Breast epithelium (tissue), 4 donors: ENCODE results near the gene MVB12B. TPM values are rescaled to one million over a fixed set of nuclear protein-coding genes. Genes with fewer than 3 reads are reported as not detected.

Experiments
- DNase-seq, 2 donors: peaks; one replicate each; pipeline ENCODE4 v3.0.0-alpha.2; 2019; ENCODE audit warnings: low spot score in 2 of 2
- H3K27ac ChIP-seq, 2 donors: fragments of 200-600 bp; sonication (generic) in 1 of 2; one replicate each; pipeline ENCODE4 v1.5.1; 2016 to 2019; ENCODE audit warnings: mild to moderate bottlenecking in 1 of 2
- H3K27me3 ChIP-seq, 2 donors: fragments of 200-600 bp; sonication (generic) in 1 of 2; one replicate each; pipeline versions ENCODE4 v1.5.1 to v1.6.0; 2017 to 2019; ENCODE audit warnings: control low read depth in 1 of 2, mild to moderate bottlenecking in 1 of 2
- H3K36me3 ChIP-seq: fragments of 200-600 bp; one replicate; pipeline ENCODE4 v1.5.1; 2019
- H3K4me1 ChIP-seq, 2 donors: fragments of 200-600 bp; sonication (generic); one replicate each; pipeline ENCODE4 v1.5.1; 2016 to 2019; ENCODE audit warnings: control low read depth in 1 of 2
- H3K4me3 ChIP-seq, 3 donors: fragments of 200-600 bp; sonication (generic); 1 replicate in 2 of 3; 2 replicates in 1 of 3; pipeline ENCODE4 v1.5.1; 2016 to 2019; ENCODE audit warnings: mild to moderate bottlenecking in 3 of 3, moderate library complexity in 2 of 3
- H3K9me3 ChIP-seq, 2 donors: fragments of 200-600 bp; sonication (generic) in 1 of 2; one replicate each; pipeline ENCODE4 v1.5.1; 2016 to 2019; ENCODE audit warnings: control low read depth in 1 of 2
- POLR2A ChIP-seq: fragments of 450-650 bp; IDR thresholded peaks from one replicate; pipeline ENCODE4 v1.6.1; 2016; ENCODE audit warnings: antibody characterized with exemption, mild to moderate bottlenecking, moderate library complexity
- POLR2AphosphoS5 ChIP-seq, 3 donors: sonication (generic); formaldehyde crosslinking; IDR thresholded peaks; one replicate each; pipeline ENCODE4 v1.6.1; 2017; ENCODE audit warnings: antibody characterized with exemption in 3 of 3
- intact Hi-C: fragments of 100-400 bp; cut with DNase I; formaldehyde crosslinking; loops from one replicate; pipeline ENCODE4 v1.15.1; 2023; ENCODE audit warnings: low total_unique reads
- total RNA-seq, 3 donors: library from RNA; depleted of rRNA; stranded (reverse); fragments of >200 nt; gene quantifications; one replicate each; pipeline ENCODE4 v1.1.0, GENCODE V29; 2016
- TF ChIP-seq, protein P1 (sequence below), 3 donors: fragments of 450-650 bp; IDR thresholded peaks; one replicate each; pipeline ENCODE4 v1.5.1; 2016 to 2017; ENCODE audit warnings: antibody characterized with exemption in 3 of 3, mild to moderate bottlenecking in 3 of 3, moderate library complexity in 3 of 3

Gene MVB12B
- total RNA-seq, 3 donors from 2014 or later, result 8.2 to 12.6 (median 9.9) TPM

DNA sequence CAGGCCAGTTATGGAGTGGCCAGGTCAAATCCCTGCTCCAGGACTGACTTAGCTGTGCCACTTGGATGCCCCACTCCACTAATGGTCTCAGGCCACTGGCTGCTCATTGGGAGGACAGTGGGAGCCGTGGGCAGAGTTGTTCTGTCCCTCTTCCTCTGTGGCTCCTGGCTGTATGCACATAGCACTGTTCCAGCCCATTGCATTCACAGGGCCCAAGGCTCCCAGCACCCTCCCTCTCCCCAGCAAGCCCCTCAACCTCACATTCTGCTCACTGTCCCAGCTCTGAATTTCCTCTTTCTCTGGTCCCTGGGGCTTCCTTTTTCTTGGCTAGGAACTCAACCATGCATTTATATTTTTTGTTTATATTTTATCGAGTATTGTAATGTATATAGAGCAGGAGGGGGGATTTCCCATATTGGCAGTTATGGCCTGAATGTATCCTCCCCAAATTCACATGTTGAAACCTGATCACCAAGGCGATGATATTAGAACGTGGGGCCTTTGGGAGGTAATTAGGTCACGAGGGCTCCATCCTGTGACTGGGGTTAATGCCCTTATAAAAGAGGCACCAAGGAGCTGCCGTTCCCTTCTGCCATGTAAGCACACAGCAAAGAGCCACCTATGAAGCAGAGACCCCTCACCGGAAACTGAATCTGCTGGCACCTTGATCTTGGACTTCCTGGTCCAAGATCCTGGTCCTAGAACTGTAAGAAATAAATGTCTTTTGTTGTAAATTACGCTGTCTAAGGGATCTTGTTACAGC lies 17.0 kb upstream of the MVB12B start:
- H3K4me1 ChIP-seq, result no peaks in the 10 kb centered on the region
- no peaks in the 10 kb centered on the region for H3K27me3 ChIP-seq
- DNase-seq, result no peak
- no peak overlapping the region for H3K4me3 ChIP-seq
- intact Hi-C loops, result loop anchor here (10.0 kb wide), 1 partner anchor 85 kb away; no protein-coding TSS in a partner anchor
- H3K27ac ChIP-seq, result no peak overlapping the region
- no peaks in the 10 kb centered on the region for H3K36me3 ChIP-seq
- no peaks in the 10 kb centered on the region for H3K9me3 ChIP-seq
- TF ChIP-seq POLR2AphosphoS5 (IDR thresholded peaks at IDR 0.05) (no peak), POLR2A (no peak)

DNA sequence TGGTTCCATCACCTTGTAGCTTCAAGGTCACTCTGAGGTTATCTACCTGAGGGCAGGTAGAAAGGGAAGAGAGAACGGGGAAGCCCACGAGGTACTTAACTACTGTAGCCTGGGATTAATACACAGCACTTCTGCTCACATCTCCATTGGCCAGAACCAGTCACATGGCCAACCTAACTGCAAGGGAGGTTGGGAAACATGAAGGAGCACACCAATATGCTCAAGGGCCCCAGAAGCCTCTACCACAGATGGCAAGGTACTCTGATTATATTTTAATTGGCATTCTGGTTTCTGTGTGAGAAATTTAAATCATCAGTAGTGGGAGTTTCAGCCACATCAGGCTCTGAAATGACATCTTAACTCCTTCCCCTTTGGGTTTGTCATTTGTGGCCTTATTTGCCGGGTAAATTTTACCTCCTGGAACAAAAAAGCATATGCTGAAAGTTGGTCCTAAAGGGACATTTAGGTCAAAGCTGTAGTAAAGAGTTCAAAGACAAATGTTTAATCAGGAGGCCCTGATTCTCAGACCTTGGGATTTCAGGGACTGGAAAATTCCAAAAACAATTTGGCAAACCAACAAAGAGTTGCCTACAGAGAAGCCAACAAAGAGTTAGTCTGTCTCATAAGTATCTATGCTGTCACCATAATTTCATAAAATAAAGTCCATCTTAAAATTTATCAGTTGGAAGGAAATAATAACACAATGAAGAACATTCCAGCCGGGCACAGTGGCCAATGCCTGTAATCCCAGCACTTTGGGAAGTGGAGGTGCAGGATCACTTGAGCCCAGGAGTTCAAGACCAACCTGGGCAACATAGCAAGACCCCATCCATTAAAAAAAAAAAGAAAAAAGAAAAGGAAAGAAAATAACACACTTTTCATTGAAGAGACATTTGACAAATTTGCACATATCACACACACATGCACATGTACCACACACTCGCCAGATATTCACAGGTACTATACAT lies 13.8 kb upstream of the MVB12B start:
- H3K36me3 ChIP-seq, result no peaks in the 10 kb centered on the region
- intact Hi-C loops, result loop anchor here (2.0 kb wide), 1 partner anchor 76 kb away; no protein-coding TSS in a partner anchor
- DNase-seq, result no peak
- H3K27me3 ChIP-seq, result no peaks in the 10 kb centered on the region
- H3K4me1 ChIP-seq, result no peaks in the 10 kb centered on the region
- no peaks in the 10 kb centered on the region for H3K9me3 ChIP-seq
- TF ChIP-seq, protein P1, sequence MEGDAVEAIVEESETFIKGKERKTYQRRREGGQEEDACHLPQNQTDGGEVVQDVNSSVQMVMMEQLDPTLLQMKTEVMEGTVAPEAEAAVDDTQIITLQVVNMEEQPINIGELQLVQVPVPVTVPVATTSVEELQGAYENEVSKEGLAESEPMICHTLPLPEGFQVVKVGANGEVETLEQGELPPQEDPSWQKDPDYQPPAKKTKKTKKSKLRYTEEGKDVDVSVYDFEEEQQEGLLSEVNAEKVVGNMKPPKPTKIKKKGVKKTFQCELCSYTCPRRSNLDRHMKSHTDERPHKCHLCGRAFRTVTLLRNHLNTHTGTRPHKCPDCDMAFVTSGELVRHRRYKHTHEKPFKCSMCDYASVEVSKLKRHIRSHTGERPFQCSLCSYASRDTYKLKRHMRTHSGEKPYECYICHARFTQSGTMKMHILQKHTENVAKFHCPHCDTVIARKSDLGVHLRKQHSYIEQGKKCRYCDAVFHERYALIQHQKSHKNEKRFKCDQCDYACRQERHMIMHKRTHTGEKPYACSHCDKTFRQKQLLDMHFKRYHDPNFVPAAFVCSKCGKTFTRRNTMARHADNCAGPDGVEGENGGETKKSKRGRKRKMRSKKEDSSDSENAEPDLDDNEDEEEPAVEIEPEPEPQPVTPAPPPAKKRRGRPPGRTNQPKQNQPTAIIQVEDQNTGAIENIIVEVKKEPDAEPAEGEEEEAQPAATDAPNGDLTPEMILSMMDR (IDR thresholded peaks at IDR 0.05), result no peak
- TF ChIP-seq POLR2AphosphoS5 (IDR thresholded peaks at IDR 0.05) (no peak), POLR2A (no peak)
- H3K4me3 ChIP-seq, result no peak overlapping the region
- no peak overlapping the region for H3K27ac ChIP-seq

- intact Hi-C loops, result no loop called here
These were observed 10.5 kb upstream of the MVB12B start for GRCh38 chr9:126316085-126316655.

GRCh38 chr9:126317513-126317912 lies 9.1 kb upstream of the MVB12B start:
- Histone ChIP-seq H3K36me3 (no peaks in the 10 kb centered on the region), H3K9me3 (no peaks in the 10 kb centered on the region), H3K4me3 (no peak overlapping the region), H3K27me3 (no peaks in the 10 kb centered on the region), H3K4me1 (no peaks in the 10 kb centered on the region), H3K27ac (no peak overlapping the region)
- intact Hi-C loops, result no loop called here
- TF ChIP-seq, protein P1 (IDR thresholded peaks at IDR 0.05), result peak in 2 of 3 donors; percentile 8 to 25
- no peak for TF ChIP-seq POLR2A
- DNase-seq, result no peak

More at GRCh38 chr9:126316085-126316655, 10.5 kb upstream of the MVB12B start:
- H3K4me1 ChIP-seq, result no peaks in the 10 kb centered on the region
- no peaks in the 10 kb centered on the region for H3K36me3 ChIP-seq
- no peaks in the 10 kb centered on the region for H3K9me3 ChIP-seq
- H3K27me3 ChIP-seq, result no peaks in the 10 kb centered on the region
- no peak overlapping the region for H3K27ac ChIP-seq
- no peak overlapping the region for H3K4me3 ChIP-seq
- TF ChIP-seq, protein P1 (IDR thresholded peaks at IDR 0.05), result no peak
- DNase-seq, result no peak

DNA sequence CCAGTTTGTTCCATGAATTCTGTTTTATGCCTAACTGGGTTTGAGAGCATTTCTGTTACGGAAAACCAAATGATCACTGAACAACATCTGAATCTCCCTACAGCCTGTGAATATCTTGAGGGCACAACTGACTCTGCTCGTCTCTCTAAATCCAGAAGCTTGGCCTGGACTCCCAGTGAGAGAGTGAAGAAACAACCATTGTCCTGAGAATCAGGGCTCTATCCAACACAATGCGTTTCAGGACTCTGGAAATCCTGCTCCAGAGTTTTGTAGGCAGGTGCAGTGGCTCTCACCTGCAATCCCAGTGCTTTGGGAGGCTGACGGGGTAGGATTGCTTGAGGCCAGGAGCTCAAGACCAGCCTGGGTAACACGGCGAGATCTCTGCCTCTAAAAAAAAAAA lies 7.8 kb upstream of the MVB12B start:
- Histone ChIP-seq H3K4me1 (no peaks in the 10 kb centered on the region), H3K36me3 (no peaks in the 10 kb centered on the region), H3K27ac (no peak overlapping the region), H3K27me3 (no peaks in the 10 kb centered on the region), H3K9me3 (no peaks in the 10 kb centered on the region), H3K4me3 (no peak overlapping the region)
- TF ChIP-seq POLR2AphosphoS5 (IDR thresholded peaks at IDR 0.05) (no peak), POLR2A (no peak)
- intact Hi-C loops, result no loop called here
- DNase-seq, result no peak
